Activated T-helper 1 cell treated with Interleukin-2 at 50 U/mL for 16 hours (primary cell): ENCODE data around the gene IKBKE.

Source experiments
- DNase-seq: peaks from one replicate; pipeline ENCODE4 v3.0.0-alpha.2; 2020; ENCODE audit warnings: low read depth

IKBKE gene

DNA sequence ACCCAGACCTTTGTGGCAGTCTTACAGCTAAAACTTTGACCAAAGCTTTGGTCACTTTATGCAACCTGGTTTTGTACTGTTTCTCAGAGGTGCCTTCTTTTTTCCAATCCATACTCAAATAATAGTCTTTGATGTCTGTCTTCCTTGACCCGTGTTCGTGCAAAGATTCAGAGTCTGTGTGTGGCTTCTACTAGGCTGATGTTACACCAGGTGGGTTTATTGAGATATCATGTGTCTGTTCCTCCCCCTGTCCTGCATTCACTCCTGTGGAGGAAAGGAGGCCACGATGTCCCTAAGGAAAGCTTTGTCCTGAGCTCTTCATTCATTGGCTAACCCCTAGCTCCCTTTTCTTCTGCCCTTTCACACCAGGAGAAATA is 15.0 kb upstream of the IKBKE start:
- no peak for DNase-seq

- DNase-seq = no peak
These were observed 14.5 kb upstream of the IKBKE start for GRCh38 chr1:206455666-206456344.

- DNase-seq = no peak
These were observed 13.5 kb upstream of the IKBKE start for GRCh38 chr1:206456577-206457370.

DNA sequence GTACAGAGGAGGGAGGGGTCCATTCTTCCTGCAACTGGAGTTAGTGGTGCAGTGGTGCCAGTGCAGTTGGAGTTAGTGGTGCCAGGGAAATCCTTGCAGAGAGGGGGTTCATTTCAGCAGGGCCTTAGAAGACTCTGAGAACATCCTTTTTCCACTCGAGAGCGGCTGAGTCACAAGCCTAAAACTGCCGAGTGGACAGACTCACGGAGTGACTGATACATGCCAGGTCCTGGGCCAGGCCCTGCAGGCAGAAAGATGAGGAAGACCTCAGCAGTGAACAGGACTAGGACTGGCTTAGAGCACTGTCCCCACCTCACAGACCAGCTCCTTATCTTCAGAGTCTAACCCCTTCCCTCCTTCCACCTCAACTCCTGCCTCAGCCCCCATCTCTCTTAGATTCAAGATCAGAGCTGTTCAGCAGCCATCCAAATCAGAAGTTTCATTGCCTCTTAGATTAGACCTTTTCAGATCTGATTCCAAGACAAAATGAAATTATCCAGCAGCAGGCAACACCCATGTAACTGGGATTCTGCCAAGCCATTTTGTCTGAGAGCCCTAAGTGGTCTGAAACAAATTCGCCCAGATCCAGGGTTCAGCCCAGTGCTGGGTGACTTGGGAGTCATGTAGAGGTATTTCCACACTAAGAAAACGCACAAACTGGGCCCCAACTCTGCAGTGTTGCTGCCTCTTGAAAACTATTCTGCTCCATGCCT is 12.7 kb upstream of the IKBKE start:
- DNase-seq = no peak

GRCh38 chr1:206459703-206460102 is 10.6 kb upstream of the IKBKE start:
- DNase-seq = no peak

- DNase-seq = no peak
These were observed 9.3 kb upstream of the IKBKE start for GRCh38 chr1:206460836-206461426.

DNA sequence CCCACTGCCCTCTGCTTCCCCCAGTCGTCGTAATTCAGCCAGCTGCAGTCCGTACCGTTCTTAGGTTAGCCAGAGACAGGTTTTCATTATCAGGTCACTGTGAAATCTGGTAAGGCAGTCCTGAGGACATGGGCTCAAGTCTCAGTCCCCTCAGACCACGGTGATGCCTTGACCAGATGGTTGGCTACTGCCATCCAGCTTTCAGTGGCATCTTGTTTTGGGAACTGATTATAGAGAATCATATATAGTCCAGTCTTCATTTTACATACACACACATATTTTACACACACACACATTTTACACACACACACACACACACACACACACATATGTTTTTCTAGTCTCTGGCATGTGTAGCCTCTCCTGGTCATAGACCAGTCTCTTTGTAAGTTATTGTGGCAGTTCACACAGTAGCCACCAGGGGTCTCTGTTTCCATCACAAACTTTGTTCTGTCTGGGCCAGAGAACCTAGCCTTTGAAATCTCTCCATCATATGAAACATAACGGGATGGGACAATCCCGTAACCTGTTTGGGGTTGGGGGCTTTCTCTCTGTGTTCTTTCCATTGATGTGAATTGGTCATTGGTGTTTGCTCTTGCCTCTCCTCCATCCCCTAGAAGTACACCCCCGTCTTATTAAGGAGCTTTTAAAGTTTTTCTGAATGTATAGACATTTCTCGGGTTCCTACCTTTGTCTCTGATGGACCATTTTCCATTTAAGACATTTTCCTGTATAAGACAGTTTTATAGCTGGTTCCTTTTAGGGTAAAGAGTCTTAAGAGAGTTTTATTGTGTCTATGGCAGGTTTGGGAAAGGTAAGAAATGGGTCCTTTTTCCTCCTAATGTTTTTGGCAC is 8.4 kb upstream of the IKBKE start:
- peak; percentile 51 for DNase-seq

GRCh38 chr1:206463137-206463536 is 7.1 kb upstream of the IKBKE start:
- DNase-seq = no peak

GRCh38 chr1:206463911-206464310 is 6.4 kb upstream of the IKBKE start:
- DNase-seq = no peak

DNA sequence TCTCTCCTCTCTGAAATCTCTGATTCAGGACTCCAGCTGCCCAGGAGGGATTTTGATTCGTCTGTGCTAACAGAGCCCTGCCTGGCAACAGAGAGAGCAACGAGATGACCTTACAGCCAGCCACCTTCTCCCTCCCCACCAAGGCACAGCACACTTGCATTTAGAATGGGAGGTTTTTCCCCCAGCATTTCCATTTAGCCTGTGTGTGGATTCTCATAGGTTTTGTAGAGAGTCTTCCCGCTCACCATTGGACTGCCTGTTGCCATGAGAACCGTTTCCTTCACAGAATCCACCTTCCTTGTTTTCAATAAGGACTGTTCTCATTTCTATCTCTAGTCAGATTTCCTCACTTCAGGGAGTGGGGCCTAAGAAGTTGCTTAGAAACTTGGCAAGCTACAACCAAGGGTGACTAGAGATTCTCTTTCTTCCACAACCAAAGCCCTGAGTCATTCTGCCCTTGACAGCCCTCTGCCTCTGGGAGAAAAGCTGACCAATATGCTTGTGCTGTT is 5.8 kb upstream of the IKBKE start:
- DNase-seq = no peak

- no peak for DNase-seq
These were observed 4.3 kb upstream of the IKBKE start for GRCh38 chr1:206465951-206466350.

- no peak for DNase-seq
These were observed 3.2 kb upstream of the IKBKE start for GRCh38 chr1:206466840-206467649.

DNA sequence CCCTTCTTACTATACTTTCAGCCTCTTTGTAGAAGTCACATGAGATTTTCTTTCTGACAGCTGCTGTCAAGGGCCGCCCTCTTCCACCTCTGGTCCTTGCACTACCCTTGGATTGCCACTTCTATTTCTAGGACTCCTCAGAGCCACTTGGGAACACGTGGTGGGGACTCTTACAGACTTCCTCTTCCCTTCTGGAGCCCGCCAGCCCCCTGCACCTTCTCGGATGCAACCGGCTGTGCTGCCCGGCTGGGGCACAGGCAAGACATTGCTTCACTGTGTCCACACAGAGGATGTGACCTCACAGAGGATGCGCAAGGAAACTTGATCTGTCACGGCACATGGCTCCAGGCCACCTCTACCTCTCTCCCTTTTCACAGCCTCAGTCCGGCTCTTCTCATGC is 2.4 kb upstream of the IKBKE start:
- DNase-seq = no peak

GRCh38 chr1:206468571-206468970 is 1.7 kb upstream of the IKBKE start:
- DNase-seq = no peak

- no peak for DNase-seq
These were observed 804 bp upstream of the IKBKE start for GRCh38 chr1:206469411-206469932.

GRCh38 chr1:206470692-206471414 is 577 bp downstream of the IKBKE start:
- DNase-seq = peak; percentile 34

DNA sequence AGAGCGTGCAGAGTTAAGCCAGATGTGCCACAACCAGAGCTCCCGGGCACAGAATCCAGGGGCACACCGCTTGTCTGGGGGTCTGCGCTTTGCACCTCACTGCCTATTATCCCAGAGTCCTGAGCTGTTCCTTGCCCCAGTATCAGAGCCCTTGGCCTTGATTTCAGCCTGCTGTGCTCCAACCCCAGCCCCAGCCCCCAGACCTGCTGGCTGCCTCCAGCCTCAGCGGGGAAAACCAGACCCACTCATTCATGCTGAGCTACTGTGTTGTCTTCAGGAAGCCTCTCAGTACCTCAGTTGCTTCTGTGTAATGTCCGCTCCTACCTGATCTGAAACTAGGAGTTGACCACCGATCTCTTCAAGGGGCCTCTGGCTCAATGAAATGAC is 1.1 kb downstream of the IKBKE start:
- DNase-seq = no peak

GRCh38 chr1:206472024-206472423 is 1.7 kb downstream of the IKBKE start:
- DNase-seq = no peak

DNA sequence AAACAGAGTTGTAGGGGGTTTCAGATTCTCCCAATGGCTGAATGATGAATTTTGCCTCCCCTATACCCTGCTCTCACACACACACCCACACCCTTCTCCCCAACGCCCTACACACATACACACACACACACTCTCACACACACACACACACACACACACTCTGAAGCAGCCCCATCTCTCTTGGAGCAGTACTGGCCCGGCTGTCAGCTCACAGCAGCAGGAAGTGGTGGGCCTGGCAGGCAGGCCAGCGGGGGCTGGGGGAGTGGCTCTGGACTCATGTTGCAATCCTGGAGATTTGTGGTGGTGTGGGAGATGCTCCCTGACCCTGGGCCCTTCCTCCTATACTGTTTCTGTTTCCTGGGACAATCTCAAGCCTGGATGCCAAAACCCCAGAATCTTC is 2.2 kb downstream of the IKBKE start:
- DNase-seq = no peak

DNA sequence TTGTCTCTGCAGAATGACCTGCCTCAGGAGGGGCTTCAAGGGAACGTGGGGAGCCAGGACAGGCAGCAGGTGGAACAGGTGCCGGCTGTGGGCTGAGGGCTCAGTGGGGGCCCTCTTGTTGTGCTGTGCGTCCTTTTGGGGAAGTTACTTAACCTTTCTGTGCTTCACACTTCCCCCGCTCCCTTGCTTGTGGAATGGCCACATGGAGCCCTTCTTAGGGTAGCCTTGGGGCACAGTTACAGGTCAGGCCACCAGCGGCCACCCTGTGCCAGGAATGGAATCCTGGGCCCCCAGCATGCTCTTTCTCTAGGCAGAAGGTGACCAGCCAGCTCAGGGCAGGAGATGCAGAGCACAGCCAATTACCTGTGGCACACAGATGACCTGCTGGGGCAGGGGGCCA is 2.6 kb downstream of the IKBKE start:
- DNase-seq = no peak
